Erythroblast (primary cell): ENCODE measurements around the gene RBBP5.
A peak's percentile ranks its signal among the peaks of the same experiment; 100 is the strongest.

Experiments
- DNase-seq, 2 experiments: peaks; one replicate each; lab custom pipeline; 2025; lab: John Stamatoyannopoulos, UW
- GATA1 ChIP-seq: IDR thresholded peaks from 2 replicates; pipeline ENCODE4 v1.6.1; 2011; ENCODE audit warnings: low read depth, mild to moderate bottlenecking, control low read depth, low read length, moderate library complexity
- POLR2A ChIP-seq: IDR thresholded peaks from 2 replicates; pipeline ENCODE4 v1.6.1; 2011; ENCODE audit warnings: mild to moderate bottlenecking, low read length

The RBBP5 gene

GRCh38 chr1:205147191-205147835 is 25.5 kb upstream of the RBBP5 start:
- peak in 1 of 2 experiments; percentile 29 for DNase-seq
- TF ChIP-seq POLR2A: no peak
- no peak for TF ChIP-seq GATA1

- no peak for DNase-seq
- TF ChIP-seq POLR2A (no peak), GATA1 (no peak)
These were observed 23.0 kb upstream of the RBBP5 start for GRCh38 chr1:205144751-205145150.

DNA sequence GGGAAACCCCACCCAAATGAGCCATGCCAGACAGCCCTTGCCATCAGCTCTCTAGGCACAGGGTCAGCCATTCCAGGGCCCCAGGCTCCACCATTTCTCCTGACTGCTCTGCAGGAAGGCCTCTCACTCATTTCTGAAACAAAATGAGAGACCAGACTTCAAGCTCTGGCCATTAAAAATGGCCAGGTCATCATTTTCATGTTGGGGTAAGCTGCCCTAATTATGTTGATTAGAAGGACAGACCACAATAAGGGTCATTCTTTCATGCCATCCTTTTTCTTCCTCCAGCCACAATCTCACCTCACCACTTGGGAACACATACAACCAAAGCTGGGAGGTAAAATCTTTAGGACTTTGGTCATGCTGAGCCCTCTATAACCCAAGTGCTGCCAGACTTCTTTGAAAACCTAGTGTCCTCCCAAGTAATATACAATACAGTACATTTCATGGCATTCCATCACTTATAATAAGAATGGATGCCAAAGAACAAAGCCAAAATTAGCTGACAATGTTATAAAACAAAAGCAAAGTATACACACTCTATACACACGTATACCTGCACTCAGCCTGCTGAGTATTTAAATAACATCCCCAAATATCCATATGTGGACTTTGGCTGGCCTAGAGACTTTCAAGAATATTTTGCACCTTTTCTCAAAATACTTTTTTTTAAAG is 22.4 kb upstream of the RBBP5 start:
- no peak for TF ChIP-seq GATA1
- no peak for TF ChIP-seq POLR2A
- no peak for DNase-seq

GRCh38 chr1:205142102-205142469 is 20.3 kb upstream of the RBBP5 start:
- TF ChIP-seq GATA1: no peak
- TF ChIP-seq POLR2A: no peak
- peak; percentile 60 to 71 for DNase-seq

GRCh38 chr1:205141236-205142101 is 19.7 kb upstream of the RBBP5 start:
- TF ChIP-seq GATA1: no peak
- TF ChIP-seq POLR2A: no peak
- peak; percentile 91 to 92 for DNase-seq

- no peak for TF ChIP-seq GATA1
- no peak for TF ChIP-seq POLR2A
These were observed 18.3 kb upstream of the RBBP5 start for GRCh38 chr1:205140113-205140512.

DNA sequence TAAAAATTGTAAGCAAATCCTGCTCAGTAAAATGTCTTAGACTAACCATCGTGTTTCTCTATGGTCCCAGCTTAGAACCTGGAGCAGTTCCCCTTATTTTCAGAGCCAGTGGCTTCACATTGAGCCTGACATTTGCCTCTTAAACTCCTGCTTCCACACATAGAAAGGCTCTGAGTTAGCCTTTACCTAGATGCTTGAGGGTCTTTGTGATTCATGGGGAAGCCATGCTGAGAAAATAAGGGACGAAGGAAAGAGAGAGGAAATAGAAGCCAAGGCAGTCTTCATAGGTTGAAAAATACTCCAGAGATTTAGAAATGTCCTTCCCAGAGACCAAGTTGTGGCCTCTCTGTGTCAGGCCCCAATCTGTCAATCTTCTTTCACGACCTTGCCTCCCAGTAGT is 16.1 kb upstream of the RBBP5 start:
- TF ChIP-seq POLR2A (no peak), GATA1 (no peak)
- DNase-seq: no peak

More at GRCh38 chr1:205140113-205140512, 18.3 kb upstream of the RBBP5 start:
- DNase-seq: no peak

- DNase-seq: no peak
- TF ChIP-seq POLR2A: no peak
- TF ChIP-seq GATA1: no peak
These were observed 11.5 kb upstream of the RBBP5 start for GRCh38 chr1:205133287-205133686.

- TF ChIP-seq GATA1: no peak
- TF ChIP-seq POLR2A: no peak
- DNase-seq: no peak
These were observed 7.8 kb upstream of the RBBP5 start for GRCh38 chr1:205129447-205130029.

GRCh38 chr1:205128050-205128449 is 6.3 kb upstream of the RBBP5 start:
- no peak for TF ChIP-seq GATA1
- no peak for TF ChIP-seq POLR2A
- no peak for DNase-seq

DNA sequence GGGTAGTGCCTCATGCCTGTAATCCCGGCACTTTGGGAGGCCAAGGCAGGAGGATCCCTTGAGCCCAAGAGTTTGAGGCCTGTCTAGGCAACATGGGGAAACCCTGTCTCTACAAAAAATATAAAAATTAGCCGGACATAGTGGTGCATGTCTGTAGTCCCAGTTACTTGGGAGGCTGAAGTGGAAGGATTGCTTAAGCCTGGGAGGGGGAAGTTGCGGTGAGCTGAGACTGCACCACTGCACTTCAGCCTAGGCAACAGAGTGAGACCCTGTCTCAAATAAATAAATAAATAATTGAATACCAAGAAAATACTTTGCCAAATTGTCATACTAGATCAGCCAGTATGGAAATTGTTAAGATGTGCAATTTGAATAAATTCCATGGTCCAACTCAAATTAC is 5.9 kb upstream of the RBBP5 start:
- no peak for DNase-seq
- TF ChIP-seq GATA1: no peak
- no peak for TF ChIP-seq POLR2A

DNA sequence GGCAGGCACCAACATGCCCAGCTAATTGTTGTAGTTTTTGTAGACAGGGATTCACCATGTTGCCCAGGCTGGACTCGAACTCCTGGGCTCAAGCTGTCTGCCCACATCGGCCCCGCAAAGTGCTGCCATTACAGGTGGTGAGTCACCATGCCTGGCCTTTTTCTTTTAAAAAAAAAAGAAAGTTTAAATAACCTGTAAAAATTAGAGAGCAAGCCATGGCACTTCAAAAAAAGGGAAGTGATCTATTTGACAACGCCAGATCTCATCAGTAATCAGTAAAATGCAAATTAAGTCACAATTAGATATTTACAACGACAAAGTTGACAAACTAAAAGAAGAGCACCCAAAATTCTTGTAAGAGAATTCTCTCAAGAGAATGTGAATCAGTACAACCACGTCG is 2.9 kb upstream of the RBBP5 start:
- DNase-seq: no peak
- no peak for TF ChIP-seq POLR2A
- TF ChIP-seq GATA1: no peak

- TF ChIP-seq POLR2A (no peak), GATA1 (no peak)
- DNase-seq: no peak
These were observed 708 bp upstream of the RBBP5 start for GRCh38 chr1:205122489-205122882.

DNA sequence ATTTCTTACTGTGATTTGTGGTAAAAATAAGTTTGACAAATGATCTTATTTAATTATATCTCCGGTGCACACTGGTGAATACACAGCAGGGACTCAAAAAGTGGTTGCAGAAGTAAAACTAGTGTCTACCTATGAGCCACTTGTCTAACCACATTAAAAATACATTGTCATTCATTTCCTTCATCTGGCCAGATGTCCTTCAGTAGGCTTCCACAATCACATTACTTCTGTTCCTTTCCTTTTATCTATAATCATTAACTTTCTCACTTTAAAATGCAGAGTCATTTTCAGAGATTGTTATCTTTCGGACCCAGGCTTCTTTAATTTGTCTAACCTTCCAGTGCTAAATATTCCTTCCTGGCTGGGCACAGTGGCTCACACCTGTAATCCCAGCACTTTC is 3.0 kb downstream of the RBBP5 start:
- TF ChIP-seq GATA1 (no peak), POLR2A (no peak)
- DNase-seq: peak; percentile 18 to 30
